Ovary (tissue), 3 donors: ENCODE results near the gene SPDYE5.

Source experiments
- EP300 ChIP-seq: sonication (generic); formaldehyde crosslinking; IDR thresholded peaks from one replicate; pipeline ENCODE4 v1.6.1; 2017; ENCODE audit warnings: antibody characterized with exemption
- POLR2A ChIP-seq: fragments of 450-650 bp; IDR thresholded peaks from one replicate; pipeline ENCODE4 v1.6.1; 2017; ENCODE audit warnings: antibody characterized with exemption, mild to moderate bottlenecking, moderate library complexity
- TF ChIP-seq, protein P1 (sequence below), 3 donors: fragments of 450-650 bp in 2 of 3; fragments of 200-600 bp in 1 of 3; IDR thresholded peaks; one replicate each; pipeline versions ENCODE4 v1.5.1 to v1.8.0; 2016 to 2022; ENCODE audit warnings: antibody characterized with exemption in 3 of 3, mild to moderate bottlenecking in 1 of 3
- donor health status: DM: no; HTN: no; CAD: no.

DNA sequence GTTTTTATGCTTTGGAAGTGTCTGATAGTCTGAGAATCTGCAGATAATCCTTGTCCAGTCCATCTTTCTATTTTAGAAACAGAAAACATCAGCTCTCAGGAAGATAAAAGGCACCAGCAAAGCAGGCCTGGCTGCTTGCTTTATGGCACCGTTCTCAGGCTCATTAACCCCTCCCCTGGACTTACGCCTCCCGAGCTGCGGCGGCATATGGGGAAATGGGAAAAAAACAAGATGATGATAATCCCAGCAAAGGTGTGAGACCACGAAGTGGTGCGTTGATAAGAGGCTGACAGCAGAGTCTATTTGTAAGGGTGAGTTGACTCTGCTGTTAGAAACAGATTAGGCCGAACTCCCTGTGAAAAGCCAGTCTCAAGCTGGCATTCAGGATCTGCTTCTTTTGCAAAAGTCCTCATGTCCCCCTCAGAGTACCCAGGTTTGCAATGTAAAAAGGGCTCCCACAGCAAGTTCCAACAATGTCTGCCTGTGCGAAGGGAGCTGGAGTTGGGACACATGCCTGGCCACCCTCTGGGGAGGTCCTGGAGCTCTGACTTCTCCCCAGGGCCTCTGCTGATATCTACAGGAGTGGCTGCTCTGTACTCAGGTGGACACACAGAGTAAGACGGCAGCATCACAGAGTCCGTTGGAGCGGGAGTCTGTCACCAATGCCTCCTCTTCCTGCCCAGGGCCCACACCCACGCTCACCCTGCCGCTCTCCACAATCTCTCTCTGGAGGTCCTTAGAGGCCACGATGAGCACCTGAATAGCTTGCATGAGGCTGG is 54.3 kb downstream of the SPDYE5 start:
- TF ChIP-seq POLR2A (no peak), EP300 (no peak)
- TF ChIP-seq, protein P1, sequence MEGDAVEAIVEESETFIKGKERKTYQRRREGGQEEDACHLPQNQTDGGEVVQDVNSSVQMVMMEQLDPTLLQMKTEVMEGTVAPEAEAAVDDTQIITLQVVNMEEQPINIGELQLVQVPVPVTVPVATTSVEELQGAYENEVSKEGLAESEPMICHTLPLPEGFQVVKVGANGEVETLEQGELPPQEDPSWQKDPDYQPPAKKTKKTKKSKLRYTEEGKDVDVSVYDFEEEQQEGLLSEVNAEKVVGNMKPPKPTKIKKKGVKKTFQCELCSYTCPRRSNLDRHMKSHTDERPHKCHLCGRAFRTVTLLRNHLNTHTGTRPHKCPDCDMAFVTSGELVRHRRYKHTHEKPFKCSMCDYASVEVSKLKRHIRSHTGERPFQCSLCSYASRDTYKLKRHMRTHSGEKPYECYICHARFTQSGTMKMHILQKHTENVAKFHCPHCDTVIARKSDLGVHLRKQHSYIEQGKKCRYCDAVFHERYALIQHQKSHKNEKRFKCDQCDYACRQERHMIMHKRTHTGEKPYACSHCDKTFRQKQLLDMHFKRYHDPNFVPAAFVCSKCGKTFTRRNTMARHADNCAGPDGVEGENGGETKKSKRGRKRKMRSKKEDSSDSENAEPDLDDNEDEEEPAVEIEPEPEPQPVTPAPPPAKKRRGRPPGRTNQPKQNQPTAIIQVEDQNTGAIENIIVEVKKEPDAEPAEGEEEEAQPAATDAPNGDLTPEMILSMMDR (IDR thresholded peaks at IDR 0.05), result no peak
